GM12891 (cell line): ENCODE data around the gene TRIM7.

Experiments
- DNase-seq: peaks from one replicate; pipeline ENCODE4 v3.0.0; 2011; ENCODE audit warnings: low spot score; ENCODE audit not compliant: insufficient read length
- FAIRE-seq: peaks from 2 replicates; lab custom pipeline; 2011; peaks lifted over from hg19 to GRCh38; lab: Jason Lieb, UNC
- PAX5 ChIP-seq: IDR thresholded peaks from 2 replicates; pipeline ENCODE4 v1.6.1; 2011; ENCODE audit warnings: low read length, moderate library complexity, mild to moderate bottlenecking; ENCODE audit not compliant: insufficient read depth, severe bottlenecking
- POLR2A ChIP-seq: IDR thresholded peaks from 2 replicates; pipeline ENCODE4 v1.6.1; 2011; ENCODE audit warnings: low read depth, low read length, control low read depth
- POLR2AphosphoS5 ChIP-seq: IDR thresholded peaks from 2 replicates; pipeline ENCODE4 v1.6.1; 2011; ENCODE audit warnings: low read depth, low read length, control low read depth
- POU2F2 ChIP-seq: IDR thresholded peaks from 2 replicates; pipeline ENCODE4 v1.6.1; 2011; ENCODE audit warnings: low read depth, mild to moderate bottlenecking, control low read depth, low read length, moderate library complexity
- SPI1 ChIP-seq: IDR thresholded peaks from 2 replicates; pipeline ENCODE4 v1.6.1; 2011; ENCODE audit warnings: low read depth, low read length, control low read depth
- TAF1 ChIP-seq: IDR thresholded peaks from 2 replicates; pipeline ENCODE4 v1.6.1; 2011; ENCODE audit warnings: low read depth, low read length, control low read depth

The TRIM7 gene

DNA sequence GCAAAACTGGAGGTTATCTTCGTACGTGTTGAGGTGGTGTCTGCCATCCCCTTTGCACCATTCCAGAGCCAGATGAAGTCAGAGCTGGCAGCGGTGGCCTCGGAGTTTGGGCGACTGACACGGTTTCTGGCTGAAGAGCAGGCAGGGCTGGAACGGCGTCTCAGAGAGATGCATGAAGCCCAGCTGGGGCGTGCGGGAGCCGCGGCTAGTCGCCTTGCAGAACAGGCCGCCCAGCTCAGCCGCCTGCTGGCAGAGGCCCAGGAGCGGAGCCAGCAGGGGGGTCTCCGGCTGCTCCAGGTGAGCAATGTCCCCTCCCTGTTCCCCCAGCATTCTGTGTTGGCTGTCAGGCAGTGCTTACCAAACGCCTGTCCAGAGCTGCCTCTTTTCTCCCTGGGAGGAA, 27.6 kb upstream of the TRIM7 start:
- TF ChIP-seq TAF1 (no peak), PAX5 (no peak), POLR2A (no peak), POU2F2 (no peak), POLR2AphosphoS5 (no peak), SPI1 (no peak)
- FAIRE-seq, result no peak
- no peak for DNase-seq

- no peak for DNase-seq
- no peak for FAIRE-seq
- TF ChIP-seq POLR2A (no peak), PAX5 (no peak), SPI1 (no peak), POU2F2 (no peak), TAF1 (no peak), POLR2AphosphoS5 (no peak)
Observed at GRCh38 chr5:181231432-181231831, 26.4 kb upstream of the TRIM7 start.

DNA sequence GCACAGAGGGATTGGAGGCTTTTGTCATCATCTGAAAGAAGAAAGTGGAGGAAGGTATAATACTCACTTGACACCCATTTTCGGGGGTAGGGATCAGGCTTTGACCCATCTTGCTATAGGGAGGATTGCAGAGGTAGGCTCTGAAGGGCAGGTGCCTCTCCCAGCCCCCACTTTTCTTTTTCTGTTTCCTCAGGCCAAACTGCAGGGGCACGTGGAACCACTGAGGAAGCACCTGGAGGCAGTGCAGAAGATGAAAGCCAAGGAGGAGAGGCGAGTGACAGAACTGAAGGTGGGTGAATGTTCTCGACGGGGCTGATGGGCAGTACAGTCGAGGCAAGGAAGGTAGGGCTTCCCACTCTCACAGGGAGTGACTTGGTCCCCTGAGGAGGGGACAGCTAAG, 25.6 kb upstream of the TRIM7 start:
- TF ChIP-seq TAF1, result no peak
- DNase-seq, result no peak
- FAIRE-seq, result no peak

GRCh38 chr5:181229996-181230395, 25.0 kb upstream of the TRIM7 start:
- TF ChIP-seq POLR2A, result no peak
- no peak for DNase-seq
- FAIRE-seq, result no peak

- DNase-seq (no peak), FAIRE-seq (peak; percentile 38)
- TF ChIP-seq SPI1 (0 out of 2 replicates have a peak, but pooled peaks have one; percentile 0), POU2F2 (no peak), PAX5 (no peak), POLR2A (peak; percentile 31; the same call in 1 of the 2 replicates), POLR2AphosphoS5 (no peak)
Observed at GRCh38 chr5:181224390-181225229, 19.6 kb upstream of the TRIM7 start.

- TF ChIP-seq POU2F2 (no peak), POLR2A (no peak), SPI1 (0 out of 2 replicates have a peak, but pooled peaks have one; percentile 6), TAF1 (no peak), PAX5 (no peak)
- DNase-seq, result no peak
- FAIRE-seq, result peak; percentile 47
Observed at GRCh38 chr5:181223729-181224389, 18.9 kb upstream of the TRIM7 start.

DNA sequence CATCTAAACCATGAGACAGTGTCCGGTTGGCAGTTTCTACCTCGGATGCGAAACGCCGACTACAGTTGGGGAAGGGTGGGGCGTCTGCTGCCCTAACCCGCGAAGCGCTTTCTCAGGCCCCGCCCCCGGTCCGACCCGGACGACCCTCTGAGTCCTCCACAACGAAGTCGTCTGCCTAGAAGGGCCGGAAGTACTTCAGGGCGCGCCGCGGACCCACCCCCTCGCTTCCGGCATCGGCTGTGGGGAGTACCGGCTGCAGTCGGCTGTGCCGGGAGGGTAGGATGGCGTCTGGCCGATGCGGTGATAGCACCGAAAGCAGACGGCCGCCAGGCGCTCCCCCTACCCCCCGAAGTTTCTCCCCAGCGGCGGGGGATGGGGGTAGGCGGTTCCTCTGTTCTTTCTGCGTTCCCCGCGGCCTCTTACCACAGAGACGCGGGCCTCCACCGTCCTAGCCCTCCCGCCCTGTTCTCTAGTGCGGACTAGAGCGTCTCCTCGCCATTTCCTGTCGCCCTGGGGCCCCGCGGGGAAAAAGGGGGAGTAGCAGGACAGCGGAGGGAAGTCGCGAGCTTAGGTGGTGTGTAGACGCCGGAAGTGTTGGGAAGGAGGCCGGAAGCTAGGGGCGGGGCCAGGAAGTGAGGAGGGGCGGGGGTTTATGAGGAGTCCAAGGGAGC, 18.2 kb upstream of the TRIM7 start, which contains the start of gene TRIM41:
TSS of gene TRIM41 (plus strand) at position 224 of the 671 bp plus-strand sequence. CDS start 719 bp downstream, outside the sequence.
- DNase-seq, result peak; percentile 80
- TF ChIP-seq POLR2A (peak; percentile 88), TAF1 (peak; percentile 84), POU2F2 (peak; percentile 74), SPI1 (peak; percentile 69), PAX5 (no peak), POLR2AphosphoS5 (peak; percentile 96)
- peak; percentile 95 for FAIRE-seq

DNA sequence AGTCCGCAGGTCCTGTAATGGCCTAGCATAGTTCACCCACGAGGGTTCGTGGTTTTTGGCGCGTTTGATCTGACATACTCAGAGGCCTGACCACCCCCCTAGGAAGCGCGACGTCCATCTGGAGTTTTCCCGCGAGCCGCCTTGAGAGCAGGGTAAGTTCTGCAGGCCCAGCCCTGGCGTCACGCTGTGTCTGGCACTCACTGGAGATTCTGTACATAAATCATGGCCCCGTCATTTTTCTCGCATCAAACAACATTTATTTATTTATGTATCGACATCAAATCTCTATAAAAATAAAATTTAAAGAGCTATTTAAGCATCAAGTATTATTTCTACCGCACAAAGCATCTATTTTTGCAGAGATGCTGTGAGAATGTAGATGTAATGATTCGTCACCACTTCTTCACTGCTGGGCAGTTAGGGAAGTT, 17.6 kb upstream of the TRIM7 start:
- no peak for DNase-seq
- no peak for FAIRE-seq
- TF ChIP-seq SPI1 (no peak), POLR2AphosphoS5 (no peak), PAX5 (no peak), TAF1 (no peak), POLR2A (no peak), POU2F2 (no peak)

DNA sequence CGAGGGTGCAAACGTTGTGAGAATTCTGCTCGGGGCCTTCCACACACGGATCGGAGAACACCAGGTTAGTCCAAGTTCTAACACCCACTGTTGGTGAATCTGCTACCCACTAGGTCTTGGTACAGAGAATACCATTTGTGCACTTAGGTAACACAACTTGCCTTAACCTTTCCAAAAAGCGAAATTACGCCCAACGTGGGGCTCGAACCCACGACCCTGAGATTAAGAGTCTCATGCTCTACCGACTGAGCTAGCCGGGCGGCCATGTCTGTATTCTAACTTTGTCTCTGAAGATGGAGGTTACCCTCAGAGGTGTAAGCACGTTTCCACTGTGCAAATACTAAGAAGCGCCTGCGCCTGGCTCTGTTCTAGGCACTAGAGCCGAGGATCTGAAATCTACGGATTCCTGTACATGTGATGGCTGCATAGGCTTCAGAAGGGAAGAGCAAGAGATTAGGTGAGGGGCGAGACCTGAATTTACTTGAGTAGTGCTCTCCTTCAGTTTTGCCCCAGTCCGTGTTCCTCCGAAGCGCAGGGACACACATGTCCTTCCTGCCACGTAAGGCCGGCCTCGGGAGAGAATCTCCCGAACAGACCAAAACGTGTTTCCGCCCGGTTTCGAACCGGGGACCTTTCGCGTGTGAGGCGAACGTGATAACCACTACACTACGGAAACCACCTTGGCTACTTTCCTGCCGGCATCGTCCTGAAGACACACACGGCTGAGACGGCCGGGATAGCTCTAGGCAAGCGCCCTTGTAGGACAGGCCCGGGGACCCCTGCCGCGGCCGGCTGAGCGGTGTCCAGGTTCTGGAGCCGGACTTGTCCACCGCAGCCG, 17.0 kb upstream of the TRIM7 start:
- TF ChIP-seq SPI1 (no peak), POLR2A (no peak), TAF1 (0 out of 2 replicates have a peak, but pooled peaks have one; percentile 8), PAX5 (no peak), POU2F2 (peak; percentile 3; the same call in 1 of the 2 replicates), POLR2AphosphoS5 (no peak)
- FAIRE-seq (peak; percentile 87), DNase-seq (no peak)
